ENCODE results near the gene PPP2R1A.

The PPP2R1A gene

DNA sequence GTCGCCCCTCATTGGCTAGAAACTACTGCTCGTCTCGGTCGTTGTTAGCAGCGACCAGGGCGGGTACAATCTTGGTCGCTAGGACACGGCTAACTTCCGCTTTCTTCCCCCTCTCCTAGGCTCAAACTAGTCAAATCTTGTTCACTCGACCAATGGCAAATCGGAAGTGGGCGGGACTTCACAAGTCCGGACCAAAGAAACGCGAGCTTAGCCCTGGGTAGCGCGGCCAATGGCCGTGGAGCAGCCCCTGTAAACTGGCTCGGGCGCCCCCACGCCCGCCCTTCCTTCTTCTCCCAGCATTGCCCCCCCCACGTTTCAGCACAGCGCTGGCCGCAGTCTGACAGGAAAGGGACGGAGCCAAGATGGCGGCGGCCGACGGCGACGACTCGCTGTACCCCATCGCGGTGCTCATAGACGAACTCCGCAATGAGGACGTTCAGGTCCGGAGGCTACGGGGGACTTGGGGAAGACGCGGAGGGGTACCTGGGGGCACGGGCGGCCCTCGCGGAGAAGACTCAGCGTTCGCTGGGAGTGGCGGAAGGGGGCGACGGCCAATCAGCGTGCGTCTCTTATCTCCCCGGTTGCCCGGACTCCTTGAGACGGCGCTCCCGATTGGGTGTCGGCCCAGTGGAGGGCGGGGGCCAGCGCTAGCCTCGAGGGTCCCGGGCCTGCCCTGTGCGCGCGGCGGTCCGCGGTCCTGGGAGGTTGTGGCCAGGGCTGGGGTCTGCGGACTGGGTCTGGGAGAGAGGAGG is at the start of gene PPP2R1A:
TSS of gene PPP2R1A (plus strand) at position 318 of the 752 bp plus-strand sequence. CDS start at position 363, 45 bp downstream.
- Histone ChIP-seq H3K4me1 (peaks cover 28% of the 10 kb centered on the region), H3K4me2 (ENCODE audit: low read length) (peak within 1 kb of the TSS; percentile 90), H3K79me2 (peaks cover 43% of the 10 kb centered on the region), H3K9ac (peak within 1 kb of the TSS; percentile 91), H3K27ac (peak within 1 kb of the TSS; percentile 98), H3K9me3 (ENCODE audit: control insufficient read depth, low read length) (no peaks in the 10 kb centered on the region), H2AFZ (peak within 1 kb of the TSS; percentile 92), H3K27me3 (ENCODE audit: control insufficient read depth, insufficient read depth, low read length) (no peaks in the 10 kb centered on the region), H3K4me3 (ENCODE audit: low read depth, low read length) (peak within 1 kb of the TSS; percentile 98), H3K36me3 (ENCODE audit: control insufficient read depth, insufficient read depth, low read length) (no peaks in the 10 kb centered on the region)
- TF ChIP-seq, protein P1, sequence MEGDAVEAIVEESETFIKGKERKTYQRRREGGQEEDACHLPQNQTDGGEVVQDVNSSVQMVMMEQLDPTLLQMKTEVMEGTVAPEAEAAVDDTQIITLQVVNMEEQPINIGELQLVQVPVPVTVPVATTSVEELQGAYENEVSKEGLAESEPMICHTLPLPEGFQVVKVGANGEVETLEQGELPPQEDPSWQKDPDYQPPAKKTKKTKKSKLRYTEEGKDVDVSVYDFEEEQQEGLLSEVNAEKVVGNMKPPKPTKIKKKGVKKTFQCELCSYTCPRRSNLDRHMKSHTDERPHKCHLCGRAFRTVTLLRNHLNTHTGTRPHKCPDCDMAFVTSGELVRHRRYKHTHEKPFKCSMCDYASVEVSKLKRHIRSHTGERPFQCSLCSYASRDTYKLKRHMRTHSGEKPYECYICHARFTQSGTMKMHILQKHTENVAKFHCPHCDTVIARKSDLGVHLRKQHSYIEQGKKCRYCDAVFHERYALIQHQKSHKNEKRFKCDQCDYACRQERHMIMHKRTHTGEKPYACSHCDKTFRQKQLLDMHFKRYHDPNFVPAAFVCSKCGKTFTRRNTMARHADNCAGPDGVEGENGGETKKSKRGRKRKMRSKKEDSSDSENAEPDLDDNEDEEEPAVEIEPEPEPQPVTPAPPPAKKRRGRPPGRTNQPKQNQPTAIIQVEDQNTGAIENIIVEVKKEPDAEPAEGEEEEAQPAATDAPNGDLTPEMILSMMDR (IDR thresholded peaks at IDR 0.05): no peak

DNA sequence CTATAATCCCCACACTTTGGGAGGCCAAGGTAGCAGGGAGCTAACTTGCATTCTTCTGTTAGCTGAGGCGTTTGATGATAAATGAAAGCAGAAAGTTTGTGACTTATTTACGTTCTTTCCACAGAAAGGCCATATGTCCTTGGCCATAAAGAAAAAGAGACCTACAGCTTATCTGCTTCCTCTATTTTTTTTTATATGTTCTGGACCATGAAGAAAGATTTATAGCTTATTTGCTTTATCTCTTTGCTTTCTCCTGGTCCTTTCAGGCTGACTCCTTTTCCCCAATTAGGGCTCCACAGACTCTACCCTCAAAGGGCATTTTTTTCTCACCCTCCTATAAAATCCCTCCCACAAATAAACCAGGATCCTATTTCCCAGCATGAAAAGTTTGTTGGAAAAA is 48.6 kb upstream of the PPP2R1A start:
- TF ChIP-seq, protein P1 (IDR thresholded peaks at IDR 0.05): no peak
- Histone ChIP-seq H2AFZ (no peak overlapping the region), H3K27me3 (ENCODE audit: control insufficient read depth, insufficient read depth, low read length) (no peaks in the 10 kb centered on the region), H3K4me1 (peaks cover 14% of the 10 kb centered on the region), H3K79me2 (peaks cover 5% of the 10 kb centered on the region), H3K9ac (no peak overlapping the region), H3K4me3 (ENCODE audit: low read depth, low read length) (no peak overlapping the region), H3K36me3 (ENCODE audit: control insufficient read depth, insufficient read depth, low read length) (no peaks in the 10 kb centered on the region), H3K9me3 (ENCODE audit: control insufficient read depth, low read length) (no peaks in the 10 kb centered on the region), H3K4me2 (ENCODE audit: low read length) (peak overlapping the region; percentile 3), H3K27ac (peak overlapping the region; percentile 75)

DNA sequence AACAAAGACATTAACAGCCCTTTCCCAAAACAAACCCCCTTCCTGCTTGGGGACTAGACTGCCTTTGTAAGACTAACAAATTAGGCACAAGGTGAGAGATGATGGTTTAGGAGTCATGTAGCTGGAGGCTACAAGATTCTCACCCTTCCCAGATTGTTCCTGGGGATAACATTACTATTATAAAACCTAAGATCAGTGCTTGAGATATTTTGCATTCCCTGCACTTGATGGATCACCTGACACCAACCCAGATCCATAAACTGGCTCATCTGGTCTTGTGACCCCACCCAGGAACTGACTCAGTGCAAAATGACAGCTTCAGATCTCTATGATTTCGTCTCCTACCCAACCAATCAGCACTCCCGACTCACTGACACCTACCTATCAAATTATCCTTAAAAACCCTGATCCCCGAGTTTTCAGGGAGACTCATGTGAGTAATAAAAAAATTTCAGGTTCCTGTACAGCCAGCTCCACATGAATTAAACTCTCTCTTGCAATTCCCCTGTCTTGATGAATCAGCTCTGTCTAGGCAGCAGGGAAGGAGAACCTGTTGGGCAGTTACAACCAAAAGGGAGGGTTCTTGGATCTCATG is 47.8 kb upstream of the PPP2R1A start:
- Histone ChIP-seq H3K9ac (no peak overlapping the region), H3K9me3 (ENCODE audit: control insufficient read depth, low read length) (no peaks in the 10 kb centered on the region), H3K4me3 (ENCODE audit: low read depth, low read length) (peak overlapping the region; percentile 39), H3K27me3 (ENCODE audit: control insufficient read depth, insufficient read depth, low read length) (no peaks in the 10 kb centered on the region), H3K27ac (peak overlapping the region; percentile 75), H3K4me2 (ENCODE audit: low read length) (peak overlapping the region; percentile 51), H2AFZ (peak overlapping the region; percentile 30), H3K79me2 (no peaks in the 10 kb centered on the region), H3K36me3 (ENCODE audit: control insufficient read depth, insufficient read depth, low read length) (no peaks in the 10 kb centered on the region), H3K4me1 (peaks cover 14% of the 10 kb centered on the region)
- TF ChIP-seq, protein P1 (IDR thresholded peaks at IDR 0.05): no peak

DNA sequence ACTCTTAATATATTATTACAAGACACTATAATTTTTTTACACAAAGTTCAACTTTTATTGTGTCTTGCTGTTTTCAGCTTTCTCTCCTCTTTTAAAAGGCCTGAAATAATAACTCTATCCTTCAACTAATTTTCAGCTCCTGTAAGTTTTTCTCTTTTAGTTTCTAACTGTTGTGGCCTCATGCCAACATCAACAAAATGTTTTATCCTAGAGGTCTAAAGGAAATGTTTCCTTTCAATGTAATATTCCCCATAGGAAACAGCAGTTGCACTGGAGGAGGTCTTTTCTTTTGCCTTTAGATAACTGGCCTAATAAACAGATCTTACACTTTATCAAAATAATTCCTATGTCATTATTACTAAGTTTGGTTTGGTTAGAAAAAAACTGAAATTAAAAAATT is 41.6 kb upstream of the PPP2R1A start:
- no peak overlapping the region for H2AFZ ChIP-seq
- H3K36me3 ChIP-seq (ENCODE audit: control insufficient read depth, insufficient read depth, low read length): no peaks in the 10 kb centered on the region
- TF ChIP-seq, protein P1 (IDR thresholded peaks at IDR 0.05): no peak
- no peaks in the 10 kb centered on the region for H3K9me3 ChIP-seq (ENCODE audit: control insufficient read depth, low read length)
- no peaks in the 10 kb centered on the region for H3K4me1 ChIP-seq
- H3K27me3 ChIP-seq (ENCODE audit: control insufficient read depth, insufficient read depth, low read length): no peaks in the 10 kb centered on the region
- no peaks in the 10 kb centered on the region for H3K79me2 ChIP-seq
- no peak overlapping the region for H3K9ac ChIP-seq
- H3K4me3 ChIP-seq (ENCODE audit: low read depth, low read length): no peak overlapping the region
- H3K4me2 ChIP-seq (ENCODE audit: low read length): no peak overlapping the region
- H3K27ac ChIP-seq: no peak overlapping the region

Data from parathyroid adenoma (tissue), 2 donors.